Measurements from ENCODE around the gene GAL3ST2. TPM values are rescaled to one million over a fixed set of nuclear protein-coding genes. Genes with fewer than 3 reads are reported as not detected.

The GAL3ST2 gene
- polyA plus RNA-seq, 1 of the 3 experiments (the other 2 are of a cell fraction) = 0.15 TPM

GRCh38 chr2:241812730-241813643 lies 36.4 kb downstream of the GAL3ST2 start:
- Histone ChIP-seq H3K4me1 (ENCODE audit: control insufficient read depth in 1 of 2, insufficient read depth in 2 of 2, low read depth in 1 of 2, low read length in 1 of 2) (peaks cover 0 to 36% of the 10 kb centered on the region in 2 experiments; a peak in 3 of 4 replicates), H3F3A (replicated peaks; ENCODE audit: insufficient read depth) (no peaks in the 10 kb centered on the region), H3K27ac (ENCODE audit: low read depth in 2 of 2, low read length in 1 of 2) (no peak overlapping the region), H3K79me2 (ENCODE audit: insufficient read depth) (no peaks in the 10 kb centered on the region), H3K9ac (no peak overlapping the region), H3K9me3 (no peaks in the 10 kb centered on the region), H2AFZ (ENCODE audit: low read depth) (no peak overlapping the region), H3K4me2 (no peak overlapping the region), H3K36me3 (replicated peaks in 1 of 2; ENCODE audit: control insufficient read depth in 1 of 2, insufficient read depth in 2 of 2, low read length in 1 of 2) (no peaks in the 10 kb centered on the region), H4K20me1 (ENCODE audit: insufficient read depth) (no peaks in the 10 kb centered on the region), H3K27me3 (ENCODE audit: insufficient read depth) (no peaks in the 10 kb centered on the region), H3K4me3 (ENCODE audit: low read depth in 2 of 2, low read length in 1 of 2) (no peak overlapping the region), H3K9me2 (no peaks in the 10 kb centered on the region)
- no peak for TF ChIP-seq PBX3 (IDR thresholded peaks at IDR 0.05)
- TF ChIP-seq EZH2phosphoT487 (IDR thresholded peaks at IDR 0.05; ENCODE audit: borderline replicate concordance, low read depth) = no peak
- no peak for TF ChIP-seq TCF12 (IDR thresholded peaks at IDR 0.05)
- ChIA-PET CTCF (interaction anchor here (0.7 to 1.0 kb wide), 2 partner anchors 22 to 110 kb away, joined by 3 read pairs; partner anchors contain the start of gene ING5), POLR2A (no interaction called here)
- peak; percentile 21 for DNase-seq
- 75% methylated on average over 17 of the region's 40 CpGs for WGBS (ENCODE audit: low lambda C conversion rate)

GRCh38 chr2:241813644-241814392 lies 37.2 kb downstream of the GAL3ST2 start:
- no peaks in the 10 kb centered on the region for H3K79me2 ChIP-seq (ENCODE audit: insufficient read depth)
- DNase-seq = peak; percentile 12
- H3K4me3 ChIP-seq (ENCODE audit: low read depth in 2 of 2, low read length in 1 of 2) = no peak overlapping the region
- H3K4me1 ChIP-seq (ENCODE audit: control insufficient read depth in 1 of 2, insufficient read depth in 2 of 2, low read depth in 1 of 2, low read length in 1 of 2) = peaks cover 0 to 28% of the 10 kb centered on the region in 2 experiments; a peak in 2 of 4 replicates
- H3K9me3 ChIP-seq = no peaks in the 10 kb centered on the region
- H3K4me2 ChIP-seq = no peak overlapping the region
- H2AFZ ChIP-seq (ENCODE audit: low read depth) = no peak overlapping the region
- no peaks in the 10 kb centered on the region for H3K27me3 ChIP-seq (ENCODE audit: insufficient read depth)
- no peak overlapping the region for H3K9ac ChIP-seq
- ChIA-PET POLR2A (no interaction called here), CTCF (interaction anchor here (0.7 to 1.0 kb wide), 2 partner anchors 21 to 111 kb away, joined by 3 read pairs; partner anchors contain the start of gene ING5)
- no peaks in the 10 kb centered on the region for H3K36me3 ChIP-seq (replicated peaks in 1 of 2; ENCODE audit: control insufficient read depth in 1 of 2, insufficient read depth in 2 of 2, low read length in 1 of 2)
- 74% methylated on average over 7 of the region's 20 CpGs for WGBS (ENCODE audit: low lambda C conversion rate)
- H3F3A ChIP-seq (replicated peaks; ENCODE audit: insufficient read depth) = no peaks in the 10 kb centered on the region
- H4K20me1 ChIP-seq (ENCODE audit: insufficient read depth) = no peaks in the 10 kb centered on the region
- no peak overlapping the region for H3K27ac ChIP-seq (ENCODE audit: low read depth in 2 of 2, low read length in 1 of 2)
- TF ChIP-seq, protein P1, sequence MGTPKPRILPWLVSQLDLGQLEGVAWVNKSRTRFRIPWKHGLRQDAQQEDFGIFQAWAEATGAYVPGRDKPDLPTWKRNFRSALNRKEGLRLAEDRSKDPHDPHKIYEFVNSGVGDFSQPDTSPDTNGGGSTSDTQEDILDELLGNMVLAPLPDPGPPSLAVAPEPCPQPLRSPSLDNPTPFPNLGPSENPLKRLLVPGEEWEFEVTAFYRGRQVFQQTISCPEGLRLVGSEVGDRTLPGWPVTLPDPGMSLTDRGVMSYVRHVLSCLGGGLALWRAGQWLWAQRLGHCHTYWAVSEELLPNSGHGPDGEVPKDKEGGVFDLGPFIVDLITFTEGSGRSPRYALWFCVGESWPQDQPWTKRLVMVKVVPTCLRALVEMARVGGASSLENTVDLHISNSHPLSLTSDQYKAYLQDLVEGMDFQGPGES (IDR thresholded peaks at IDR 0.05; ENCODE audit: low read depth, low read length) = no peak
- TF ChIP-seq RXRA (IDR thresholded peaks at IDR 0.05; ENCODE audit: borderline replicate concordance, low read depth) (no peak), RFX5 (IDR thresholded peaks at IDR 0.05; ENCODE audit: low read length) (no peak), FOXJ3 (CRISPR knock-in tag; IDR thresholded peaks at IDR 0.05) (no peak), JUND (IDR thresholded peaks at IDR 0.05) (no peak), PBX3 (IDR thresholded peaks at IDR 0.05) (no peak)
- TF ChIP-seq, protein P2, sequence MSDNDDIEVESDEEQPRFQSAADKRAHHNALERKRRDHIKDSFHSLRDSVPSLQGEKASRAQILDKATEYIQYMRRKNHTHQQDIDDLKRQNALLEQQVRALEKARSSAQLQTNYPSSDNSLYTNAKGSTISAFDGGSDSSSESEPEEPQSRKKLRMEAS (IDR thresholded peaks at IDR 0.05; ENCODE audit: low read depth) = no peak
- TF ChIP-seq, protein P3, sequence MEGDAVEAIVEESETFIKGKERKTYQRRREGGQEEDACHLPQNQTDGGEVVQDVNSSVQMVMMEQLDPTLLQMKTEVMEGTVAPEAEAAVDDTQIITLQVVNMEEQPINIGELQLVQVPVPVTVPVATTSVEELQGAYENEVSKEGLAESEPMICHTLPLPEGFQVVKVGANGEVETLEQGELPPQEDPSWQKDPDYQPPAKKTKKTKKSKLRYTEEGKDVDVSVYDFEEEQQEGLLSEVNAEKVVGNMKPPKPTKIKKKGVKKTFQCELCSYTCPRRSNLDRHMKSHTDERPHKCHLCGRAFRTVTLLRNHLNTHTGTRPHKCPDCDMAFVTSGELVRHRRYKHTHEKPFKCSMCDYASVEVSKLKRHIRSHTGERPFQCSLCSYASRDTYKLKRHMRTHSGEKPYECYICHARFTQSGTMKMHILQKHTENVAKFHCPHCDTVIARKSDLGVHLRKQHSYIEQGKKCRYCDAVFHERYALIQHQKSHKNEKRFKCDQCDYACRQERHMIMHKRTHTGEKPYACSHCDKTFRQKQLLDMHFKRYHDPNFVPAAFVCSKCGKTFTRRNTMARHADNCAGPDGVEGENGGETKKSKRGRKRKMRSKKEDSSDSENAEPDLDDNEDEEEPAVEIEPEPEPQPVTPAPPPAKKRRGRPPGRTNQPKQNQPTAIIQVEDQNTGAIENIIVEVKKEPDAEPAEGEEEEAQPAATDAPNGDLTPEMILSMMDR (IDR thresholded peaks at IDR 0.05) = no peak
- H3K9me2 ChIP-seq = no peaks in the 10 kb centered on the region
